ENCODE results near the gene L3MBTL2.

GRCh38 chr22:41262250-41262765, 57.2 kb downstream of the L3MBTL2 start:
- TF ChIP-seq, protein P1, sequence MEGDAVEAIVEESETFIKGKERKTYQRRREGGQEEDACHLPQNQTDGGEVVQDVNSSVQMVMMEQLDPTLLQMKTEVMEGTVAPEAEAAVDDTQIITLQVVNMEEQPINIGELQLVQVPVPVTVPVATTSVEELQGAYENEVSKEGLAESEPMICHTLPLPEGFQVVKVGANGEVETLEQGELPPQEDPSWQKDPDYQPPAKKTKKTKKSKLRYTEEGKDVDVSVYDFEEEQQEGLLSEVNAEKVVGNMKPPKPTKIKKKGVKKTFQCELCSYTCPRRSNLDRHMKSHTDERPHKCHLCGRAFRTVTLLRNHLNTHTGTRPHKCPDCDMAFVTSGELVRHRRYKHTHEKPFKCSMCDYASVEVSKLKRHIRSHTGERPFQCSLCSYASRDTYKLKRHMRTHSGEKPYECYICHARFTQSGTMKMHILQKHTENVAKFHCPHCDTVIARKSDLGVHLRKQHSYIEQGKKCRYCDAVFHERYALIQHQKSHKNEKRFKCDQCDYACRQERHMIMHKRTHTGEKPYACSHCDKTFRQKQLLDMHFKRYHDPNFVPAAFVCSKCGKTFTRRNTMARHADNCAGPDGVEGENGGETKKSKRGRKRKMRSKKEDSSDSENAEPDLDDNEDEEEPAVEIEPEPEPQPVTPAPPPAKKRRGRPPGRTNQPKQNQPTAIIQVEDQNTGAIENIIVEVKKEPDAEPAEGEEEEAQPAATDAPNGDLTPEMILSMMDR (IDR thresholded peaks at IDR 0.05 in 2 of 3, conservative IDR thresholded peaks at IDR 0.05 in 1 of 3; ENCODE audit: borderline replicate concordance in 1 of 3, insufficient read depth in 1 of 3, low read depth in 2 of 3, low read length in 2 of 3) = no peak
- TF ChIP-seq POLR2A (IDR thresholded peaks at IDR 0.05; ENCODE audit: borderline replicate concordance, extremely low read depth, insufficient read depth, insufficient read length) (no peak), EZH2 (IDR thresholded peaks at IDR 0.05) (no peak), EZH2phosphoT487 (IDR thresholded peaks at IDR 0.05; ENCODE audit: borderline replicate concordance) (no peak), MAX (IDR thresholded peaks at IDR 0.05) (no peak), SIN3A (IDR thresholded peaks at IDR 0.05; ENCODE audit: low read depth) (no peak), TCF7L2 (IDR thresholded peaks at IDR 0.05; ENCODE audit: borderline replicate concordance, extremely low read depth, insufficient read depth, insufficient read length) (no peak)

Measured in HCT116 (cell line).